Measurements from ENCODE around the gene MEIS1. TPM values are rescaled to one million over a fixed set of nuclear protein-coding genes. Genes with fewer than 3 reads are reported as not detected.

MEIS1 gene
- total and polyA plus RNA-seq, 12 donors: 24.8 to 63.8 (median 38.6) TPM

- Histone ChIP-seq H3K4me3 (peak overlapping the region in 9 of 10 donors; percentile 30 to 63 (median 50)), H3K27me3 (peaks cover 13 to 73% (median 46%) of the 10 kb centered on the region in 7 donors), H3K27ac (peak overlapping the region in 5 of 10 donors; percentile 9 to 64 (median 56)), H3K4me1 (peaks cover 16 to 46% (median 23%) of the 10 kb centered on the region in 9 donors), H3K36me3 (peaks cover 0 to 22% (median 0%) of the 10 kb centered on the region in 9 donors), H3K9me3 (no peaks in the 10 kb centered on the region)
- DNase-seq: peak; percentile 27 to 77
- TF ChIP-seq, protein P1, sequence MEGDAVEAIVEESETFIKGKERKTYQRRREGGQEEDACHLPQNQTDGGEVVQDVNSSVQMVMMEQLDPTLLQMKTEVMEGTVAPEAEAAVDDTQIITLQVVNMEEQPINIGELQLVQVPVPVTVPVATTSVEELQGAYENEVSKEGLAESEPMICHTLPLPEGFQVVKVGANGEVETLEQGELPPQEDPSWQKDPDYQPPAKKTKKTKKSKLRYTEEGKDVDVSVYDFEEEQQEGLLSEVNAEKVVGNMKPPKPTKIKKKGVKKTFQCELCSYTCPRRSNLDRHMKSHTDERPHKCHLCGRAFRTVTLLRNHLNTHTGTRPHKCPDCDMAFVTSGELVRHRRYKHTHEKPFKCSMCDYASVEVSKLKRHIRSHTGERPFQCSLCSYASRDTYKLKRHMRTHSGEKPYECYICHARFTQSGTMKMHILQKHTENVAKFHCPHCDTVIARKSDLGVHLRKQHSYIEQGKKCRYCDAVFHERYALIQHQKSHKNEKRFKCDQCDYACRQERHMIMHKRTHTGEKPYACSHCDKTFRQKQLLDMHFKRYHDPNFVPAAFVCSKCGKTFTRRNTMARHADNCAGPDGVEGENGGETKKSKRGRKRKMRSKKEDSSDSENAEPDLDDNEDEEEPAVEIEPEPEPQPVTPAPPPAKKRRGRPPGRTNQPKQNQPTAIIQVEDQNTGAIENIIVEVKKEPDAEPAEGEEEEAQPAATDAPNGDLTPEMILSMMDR (IDR thresholded peaks at IDR 0.05): peak in 8 of 9 donors; percentile 21 to 70 (median 50)
- 0% methylated on average over 34 to 35 of the region's 35 CpGs for WGBS, 2 donors
- ATAC-seq: peak; percentile 68 to 83 (median 76)
- intact Hi-C loops (cut with DNase I): loop anchor here in 9 of 10 donors (2.0 to 10.0 kb wide), 13 partner anchors 138 to 1272 kb away; partner anchors contain the start of gene MEIS1 (in 3 of the 9)
Measured at GRCh38 chr2:66574701-66575624, 140.0 kb downstream of the MEIS1 start.

GRCh38 chr2:66575625-66576310 lies 140.8 kb downstream of the MEIS1 start:
- Histone ChIP-seq H3K4me3 (peak overlapping the region in 9 of 10 donors; percentile 30 to 63 (median 50)), H3K27ac (peak overlapping the region in 1 of 10 donors; percentile 2), H3K9me3 (no peaks in the 10 kb centered on the region), H3K27me3 (peaks cover 13 to 81% (median 54%) of the 10 kb centered on the region in 7 donors), H3K4me1 (peaks cover 16 to 46% (median 23%) of the 10 kb centered on the region in 9 donors), H3K36me3 (peaks cover 0 to 16% (median 0%) of the 10 kb centered on the region in 9 donors)
- DNase-seq (peak in 1 of 2 donors; percentile 29), ATAC-seq (peak; percentile 8 to 72 (median 32))
- intact Hi-C loops (cut with DNase I): loop anchor here in 8 of 10 donors (2.0 to 10.0 kb wide), 12 partner anchors 141 to 1272 kb away; partner anchors contain the start of gene MEIS1 (in 2 of the 8)
- 1% methylated on average over 53 of the region's 53 CpGs for WGBS, 2 donors
- TF ChIP-seq, protein P1 (IDR thresholded peaks at IDR 0.05): peak in 1 of 9 donors; percentile 2

DNA sequence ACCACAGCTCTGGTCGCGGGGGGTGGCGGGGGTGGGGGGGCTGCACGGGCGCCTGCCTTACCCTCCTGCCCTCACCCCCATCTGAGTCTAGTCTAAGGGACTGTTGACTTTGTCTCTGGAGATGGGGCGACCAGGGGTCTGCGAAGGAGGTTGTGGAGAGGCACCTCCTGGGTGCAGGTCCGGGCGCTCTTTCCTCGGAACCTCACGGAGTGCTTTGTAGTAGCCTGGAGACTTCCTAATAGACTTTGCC lies 141.3 kb downstream of the MEIS1 start:
- TF ChIP-seq, protein P1 (IDR thresholded peaks at IDR 0.05): no peak
- peak in 6 of 8 donors; percentile 1 to 47 (median 10) for ATAC-seq

More for the DNA sequence above, 141.3 kb downstream of the MEIS1 start:
- 2 to 5% methylated on average over 11 of the region's 11 CpGs for WGBS, 2 donors
- no peak for DNase-seq
- H3K36me3 ChIP-seq: peaks cover 0 to 13% (median 0%) of the 10 kb centered on the region in 9 donors
- no peak overlapping the region for H3K27ac ChIP-seq
- peaks cover 16 to 46% (median 24%) of the 10 kb centered on the region in 9 donors for H3K4me1 ChIP-seq
- no peaks in the 10 kb centered on the region for H3K9me3 ChIP-seq
- peaks cover 14 to 86% (median 59%) of the 10 kb centered on the region in 7 donors for H3K27me3 ChIP-seq
- H3K4me3 ChIP-seq: peak overlapping the region in 9 of 10 donors; percentile 30 to 63 (median 50)
- intact Hi-C loops (cut with DNase I): loop anchor here in 8 of 10 donors (5.0 to 10.0 kb wide), 9 partner anchors 144 to 1271 kb away; no protein-coding TSS in a partner anchor
